H9 (cell line): Measurements from ENCODE around the gene STH. TPM values are rescaled to one million over a fixed set of nuclear protein-coding genes. Genes with fewer than 3 reads are reported as not detected.

Experiments
- DNase-seq: peaks from one replicate; pipeline ENCODE4 v3.0.0-alpha.2; 2017
- H2AFZ ChIP-seq: one replicate; pipeline ENCODE4 v1.6.1; 2013; ENCODE audit warnings: mild to moderate bottlenecking, low read length, control low read depth, moderate library complexity
- H2AK5ac ChIP-seq: 2 replicates; pipeline ENCODE4 v1.6.1; 2013; ENCODE audit warnings: low read length, control low read depth, mixed read lengths; ENCODE audit not compliant: insufficient read length
- H2BK120ac ChIP-seq: one replicate; pipeline ENCODE4 v1.6.1; 2013; ENCODE audit warnings: low read depth, mild to moderate bottlenecking, low read length, control low read depth, inconsistent platforms; ENCODE audit not compliant: poor library complexity, severe bottlenecking
- H2BK12ac ChIP-seq: 2 replicates; pipeline ENCODE4 v1.6.1; 2013; ENCODE audit warnings: low read length, control low read depth, mixed read lengths, low read depth; ENCODE audit not compliant: insufficient read length
- H2BK15ac ChIP-seq: 2 replicates; pipeline ENCODE4 v1.6.1; 2013; ENCODE audit warnings: low read depth, low read length, control low read depth
- H2BK20ac ChIP-seq: one replicate; pipeline ENCODE4 v1.6.1; 2013; ENCODE audit warnings: low read depth, mild to moderate bottlenecking, low read length, control low read depth, inconsistent platforms; ENCODE audit not compliant: poor library complexity, severe bottlenecking
- H2BK5ac ChIP-seq: 2 replicates; pipeline ENCODE4 v1.6.1; 2013; ENCODE audit warnings: low read length, control low read depth, mixed read lengths; ENCODE audit not compliant: insufficient read length
- H3K14ac ChIP-seq: 2 replicates; pipeline ENCODE4 v1.6.1; 2013; ENCODE audit warnings: low read length, control low read depth; ENCODE audit not compliant: insufficient read depth
- H3K18ac ChIP-seq: 2 replicates; pipeline ENCODE4 v1.6.1; 2013; ENCODE audit warnings: low read depth, mild to moderate bottlenecking, mixed read lengths, low read length, control low read depth; ENCODE audit not compliant: insufficient read length
- H3K23ac ChIP-seq: 2 replicates; pipeline ENCODE4 v1.6.1; 2013; ENCODE audit warnings: low read length, control low read depth, mixed read lengths, low read depth; ENCODE audit not compliant: insufficient read length
- H3K23me2 ChIP-seq: 2 replicates; pipeline ENCODE4 v1.6.1; 2013; ENCODE audit warnings: low read depth, mild to moderate bottlenecking, mixed read lengths, low read length, control low read depth; ENCODE audit not compliant: insufficient read length, poor library complexity, severe bottlenecking
- H3K27ac ChIP-seq: 2 replicates; pipeline ENCODE4 v1.5.1; 2013; ENCODE audit warnings: low read length, control low read depth, mixed read lengths, low read depth; ENCODE audit not compliant: insufficient read length
- H3K27me3 ChIP-seq: 2 replicates; pipeline ENCODE4 v1.6.1; 2013; ENCODE audit warnings: low read length, control low read depth, inconsistent platforms; ENCODE audit not compliant: insufficient read depth
- H3K4ac ChIP-seq: 2 replicates; pipeline ENCODE4 v1.6.1; 2013; ENCODE audit warnings: low read depth, mild to moderate bottlenecking, control low read depth, inconsistent platforms, low read length, moderate library complexity
- H3K4me1 ChIP-seq: 2 replicates; pipeline ENCODE4 v1.6.1; 2013; ENCODE audit warnings: low read length, control low read depth, inconsistent platforms; ENCODE audit not compliant: insufficient read depth
- H3K4me2 ChIP-seq: 2 replicates; pipeline ENCODE4 v1.6.1; 2013; ENCODE audit warnings: low read length, control low read depth, mixed read lengths; ENCODE audit not compliant: insufficient read length, insufficient read depth
- H3K56ac ChIP-seq: 2 replicates; pipeline ENCODE4 v1.6.1; 2013; ENCODE audit warnings: low read depth, mild to moderate bottlenecking, mixed read lengths, low read length, control low read depth; ENCODE audit not compliant: insufficient read length
- H3K79me1 ChIP-seq: 2 replicates; pipeline ENCODE4 v1.6.1; 2013; ENCODE audit warnings: low read depth, mild to moderate bottlenecking, moderate library complexity, low read length, control low read depth, inconsistent platforms; ENCODE audit not compliant: insufficient read depth, poor library complexity, severe bottlenecking
- H3K79me2 ChIP-seq: 2 replicates; pipeline ENCODE4 v1.6.1; 2013; ENCODE audit warnings: low read length, control low read depth, inconsistent platforms; ENCODE audit not compliant: insufficient read depth
- H3K9ac ChIP-seq: 2 replicates; pipeline ENCODE4 v1.6.1; 2013; ENCODE audit warnings: low read length, control low read depth, mixed read lengths; ENCODE audit not compliant: insufficient read length; ENCODE audit errors: extremely low read depth
- H3K9me3 ChIP-seq: one replicate; pipeline ENCODE4 v1.6.1; 2013; ENCODE audit warnings: low read depth, low read length, inconsistent platforms; ENCODE audit not compliant: control insufficient read depth
- H3T11ph ChIP-seq: one replicate; pipeline ENCODE4 v1.6.1; 2013; ENCODE audit warnings: mild to moderate bottlenecking, low read length, control low read depth, inconsistent platforms
- H4K20me1 ChIP-seq: one replicate; pipeline ENCODE4 v1.6.1; 2013; ENCODE audit not compliant: control insufficient read depth, insufficient read length, insufficient read depth
- H4K5ac ChIP-seq: 2 replicates; pipeline ENCODE4 v1.6.1; 2013; ENCODE audit warnings: low read depth, mild to moderate bottlenecking, mixed read lengths, low read length, control low read depth; ENCODE audit not compliant: insufficient read length
- H4K8ac ChIP-seq: replicated peaks from 2 replicates; pipeline ENCODE4 v1.6.1; 2013; ENCODE audit warnings: low read length, control low read depth, mixed read lengths, low read depth; ENCODE audit not compliant: insufficient read length
- H4K91ac ChIP-seq: 2 replicates; pipeline ENCODE4 v1.6.1; 2013; ENCODE audit warnings: low read depth, mild to moderate bottlenecking, moderate library complexity, mixed read lengths, low read length, control low read depth; ENCODE audit not compliant: insufficient read length
- H3K27ac Mint-ChIP-seq, 3 experiments: 2 replicates in 2 of 3; 3 replicates in 1 of 3; pipeline ENCODE4 v1.8.0; 2020 to 2021; ENCODE audit warnings: mixed read lengths in 3 of 3, mild to moderate bottlenecking in 1 of 3, moderate library complexity in 1 of 3
- H3K27me3 Mint-ChIP-seq: 2 replicates; pipeline ENCODE4 v1.8.0; 2021; ENCODE audit warnings: low read depth, mild to moderate bottlenecking, moderate library complexity, mixed read lengths
- H3K36me3 Mint-ChIP-seq, 3 experiments: 2 replicates in 2 of 3; 3 replicates in 1 of 3; pipeline ENCODE4 v1.8.0; 2020 to 2021; ENCODE audit warnings: low read depth in 3 of 3, mixed read lengths in 3 of 3; ENCODE audit not compliant: insufficient read depth in 1 of 3
- H3K4me1 Mint-ChIP-seq, 2 experiments: 2 replicates each; pipeline ENCODE4 v1.8.0; 2020; ENCODE audit warnings: mixed read lengths in 2 of 2
- H3K4me3 Mint-ChIP-seq, 2 experiments: 2 replicates in 1 of 2; 3 replicates in 1 of 2; pipeline ENCODE4 v1.8.0; 2020 to 2021; ENCODE audit warnings: mild to moderate bottlenecking in 2 of 2, mixed read lengths in 2 of 2, moderate library complexity in 1 of 2
- H3K9me3 Mint-ChIP-seq, 2 experiments: 2 replicates in 1 of 2; 3 replicates in 1 of 2; pipeline ENCODE4 v1.8.0; 2020; ENCODE audit warnings: mild to moderate bottlenecking in 2 of 2, mixed read lengths in 2 of 2, moderate library complexity in 1 of 2
- CTCF ChIP-seq: fragments of 200-600 bp; sonication (generic); conservative IDR thresholded peaks from 3 replicates; pipeline ENCODE4 v1.8.0; 2021; ENCODE audit warnings: antibody characterized with exemption, mild to moderate bottlenecking
- WGBS: extraction: QIAGEN DNeasy Blood & Tissue Kit; methylation state at CpG from one replicate; pipeline ENCODE4 v1.1.7; 2013; ENCODE audit warnings: missing lambda C conversion rate, low lambda C conversion rate, mixed read lengths; ENCODE audit not compliant: insufficient read length; ENCODE audit errors: extremely low coverage; 5-methylcytosine and 5-hydroxymethylcytosine counted together
- total RNA-seq: library from RNA; stranded (reverse); gene quantifications from 2 replicates; pipeline ENCODE4 v1.2.1, GENCODE V29; 2021

The STH gene
- total RNA-seq, 1 experiment from 2014 or later = not detected

GRCh38 chr17:45980855-45981254 lies 18.2 kb upstream of the STH start:
- Histone ChIP-seq H3K79me2 (no peaks in the 10 kb centered on the region), H4K8ac (no peak overlapping the region), H2BK120ac (no peak overlapping the region), H3K9ac (no peak overlapping the region), H2BK15ac (no peak overlapping the region), H3K9me3 (no peaks in the 10 kb centered on the region), H3K4me1 (no peaks in the 10 kb centered on the region; the same call in 1 of the 2 replicates), H3K23me2 (no peaks in the 10 kb centered on the region), H2AFZ (no peak overlapping the region), H2BK20ac (no peak overlapping the region), H2BK5ac (no peak overlapping the region), H3K18ac (no peak overlapping the region), H3K4ac (no peak overlapping the region), H4K5ac (no peak overlapping the region), H3K27me3 (no peaks in the 10 kb centered on the region), H3K14ac (no peak overlapping the region), H3K4me2 (no peak overlapping the region), H2BK12ac (no peak overlapping the region), H3K79me1 (no peaks in the 10 kb centered on the region), H3K56ac (no peak overlapping the region), H4K91ac (no peak overlapping the region), H3T11ph (no peak overlapping the region), H2AK5ac (no peak overlapping the region), H3K27ac (no peak overlapping the region), H4K20me1 (no peaks in the 10 kb centered on the region), H3K23ac (no peak overlapping the region)
- peak overlapping the region in 1 of 3 experiments; percentile 42; a peak in 1 of 7 replicates for H3K27ac Mint-ChIP-seq
- peaks cover 3% of the 10 kb centered on the region; the same call in 1 of the 2 replicates for H3K27me3 Mint-ChIP-seq
- DNase-seq = no peak
- no peak for TF ChIP-seq CTCF
- no CpG with 5 or more reads among the region's 6 CpGs for WGBS
- H3K4me1 Mint-ChIP-seq = peaks cover 7 to 8% of the 10 kb centered on the region in 2 experiments
- H3K4me3 Mint-ChIP-seq = no peak overlapping the region
- H3K9me3 Mint-ChIP-seq = no peaks in the 10 kb centered on the region
- H3K36me3 Mint-ChIP-seq = no peaks in the 10 kb centered on the region
